OCI-LY7 (cell line): ENCODE data around the gene CATSPER4. TPM values are rescaled to one million over a fixed set of nuclear protein-coding genes. Genes with fewer than 3 reads are reported as not detected.
A peak's percentile ranks its signal among the peaks of the same experiment; 100 is the strongest.

Experiments used
- BruUV-seq: library from RNA; stranded (reverse); fragments of 400-500 nt; replicated peaks from 2 replicates; lab custom pipeline; 2021; lab: Mats Ljungman, UMichigan
- CTCF ChIA-PET: fragments of 300-600 bp; sonication (Branson Sonifier 250); formaldehyde crosslinking; loops from one replicate; lab custom pipeline; 2022; ENCODE audit warnings: antibody characterized with exemption; ENCODE audit not compliant: unreplicated experiment; lab: Charles Lee
- POLR2A ChIA-PET: fragments of 300-600 bp; sonication (Branson Sonifier 250); formaldehyde crosslinking; loops from one replicate; lab custom pipeline; 2022; ENCODE audit warnings: antibody characterized with exemption; lab: Charles Lee
- DNase-seq: peaks from one replicate; pipeline ENCODE4 v3.0.0-alpha.2; 2015; ENCODE audit warnings: low spot score
- H2AFZ ChIP-seq: fragments of 200-600 bp; sonication (generic), shearing (Covaris generic); 2 replicates; pipeline ENCODE4 v1.6.1; 2014; ENCODE audit warnings: mild to moderate bottlenecking, antibody characterized with exemption, low read length, moderate library complexity
- H3K27ac ChIP-seq: fragments of 200-600 bp; sonication (generic); 2 replicates; pipeline ENCODE4 v1.5.1; 2014; ENCODE audit warnings: mixed run types, low read depth, mild to moderate bottlenecking, moderate library complexity, low read length, inconsistent platforms; ENCODE audit not compliant: poor library complexity, severe bottlenecking
- H3K36me3 ChIP-seq: fragments of 200-600 bp; sonication (generic); 2 replicates; pipeline ENCODE4 v1.6.1; 2014; ENCODE audit warnings: mild to moderate bottlenecking, antibody characterized with exemption, low read length, moderate library complexity, mixed read lengths; ENCODE audit not compliant: insufficient read depth
- H3K4me1 ChIP-seq: fragments of 200-600 bp; sonication (generic); 2 replicates; pipeline ENCODE4 v1.5.1; 2014; ENCODE audit warnings: mild to moderate bottlenecking, low read length; ENCODE audit not compliant: insufficient read depth, poor library complexity, severe bottlenecking
- H3K4me2 ChIP-seq: fragments of 200-600 bp; sonication (generic); 2 replicates; pipeline ENCODE4 v1.6.1; 2014; ENCODE audit warnings: mild to moderate bottlenecking, low read length
- H3K4me3 ChIP-seq: fragments of 200-600 bp; sonication (generic); 2 replicates; pipeline ENCODE4 v1.5.1; 2014; ENCODE audit warnings: mild to moderate bottlenecking, low read depth, low read length; ENCODE audit not compliant: poor library complexity, severe bottlenecking
- H3K79me2 ChIP-seq: fragments of 200-600 bp; sonication (generic); 2 replicates; pipeline ENCODE4 v1.6.1; 2016; ENCODE audit warnings: low read depth, mild to moderate bottlenecking, low read length, moderate library complexity, mixed read lengths; ENCODE audit not compliant: insufficient read depth
- H3K9me2 ChIP-seq: fragments of 200-600 bp; sonication (generic); 2 replicates; pipeline ENCODE4 v1.6.1; 2016; ENCODE audit warnings: mild to moderate bottlenecking, low read length, mixed read lengths; ENCODE audit not compliant: insufficient read depth
- H3K9me3 ChIP-seq: fragments of 200-600 bp; sonication (generic); 2 replicates; pipeline ENCODE4 v1.6.1; 2014; ENCODE audit warnings: mild to moderate bottlenecking, mixed run types, low read length, mixed read lengths
- H4K20me1 ChIP-seq: fragments of 200-600 bp; sonication (generic); 2 replicates; pipeline ENCODE4 v1.6.1; 2014; ENCODE audit warnings: mild to moderate bottlenecking, antibody characterized with exemption, low read length, moderate library complexity, mixed read lengths; ENCODE audit not compliant: insufficient read depth
- CTCF ChIP-seq: fragments of 200-600 bp; sonication (generic); conservative IDR thresholded peaks from 2 replicates; pipeline ENCODE4 v1.5.1; 2014; ENCODE audit warnings: mild to moderate bottlenecking, antibody characterized with exemption, low read length, moderate library complexity, mixed read lengths
- EZH2phosphoT487 ChIP-seq: fragments of 200-600 bp; sonication (generic); IDR thresholded peaks from 2 replicates; pipeline ENCODE4 v1.6.1; 2018; ENCODE audit warnings: low read depth, borderline replicate concordance, mild to moderate bottlenecking, mixed run types, antibody characterized with exemption, low read length, moderate library complexity, mixed read lengths
- intact Hi-C: fragments of 100-400 bp; cut with micrococcal nuclease; formaldehyde crosslinking; loops from one replicate; pipeline ENCODE4 v1.10.0; 2022; ENCODE audit not compliant: unreplicated experiment
- total RNA-seq, 2 experiments: library from RNA; depleted of rRNA in 1 of 2; stranded (reverse); fragments of >200 nt in 1 of 2; shearing (Covaris generic) in 1 of 2; gene quantifications; 2 replicates each; pipeline ENCODE4 v1.2.3, GENCODE V29; 2014 to 2022

CATSPER4 gene
- total RNA-seq, 2 experiments from 2014 or later: not detected

- H3K4me2 ChIP-seq: peak overlapping the region; percentile 52
- H3K4me3 ChIP-seq: peak overlapping the region; percentile 47
- no peak overlapping the region for H3K27ac ChIP-seq
- H2AFZ ChIP-seq: peak overlapping the region; percentile 29; the same call in 1 of the 2 replicates
- intact Hi-C loops: no loop called here
- peak; percentile 40 for DNase-seq
- POLR2A ChIA-PET: interaction anchor here (0.6 kb wide), 1 partner anchor 243 kb away, joined by 3 read pairs; no protein-coding TSS in a partner anchor
- H3K9me2 ChIP-seq: no peaks in the 10 kb centered on the region
- no TSS peak for BruUV-seq
- TF ChIP-seq CTCF (peak; percentile 75), EZH2phosphoT487 (no peak)
- H3K79me2 ChIP-seq: no peaks in the 10 kb centered on the region
- H4K20me1 ChIP-seq: no peaks in the 10 kb centered on the region
- H3K4me1 ChIP-seq: no peaks in the 10 kb centered on the region
- no peaks in the 10 kb centered on the region for H3K9me3 ChIP-seq
- no peaks in the 10 kb centered on the region for H3K36me3 ChIP-seq
- CTCF ChIA-PET: no interaction called here
Observed at GRCh38 chr1:26164036-26164860, 26.2 kb upstream of the CATSPER4 start.

- POLR2A ChIA-PET: no interaction called here
- H3K4me1 ChIP-seq: no peaks in the 10 kb centered on the region
- H3K36me3 ChIP-seq: no peaks in the 10 kb centered on the region
- no TSS peak for BruUV-seq
- H3K4me2 ChIP-seq: no peak overlapping the region
- H3K4me3 ChIP-seq: no peak overlapping the region
- H3K79me2 ChIP-seq: peaks cover 3% of the 10 kb centered on the region; the same call in 1 of the 2 replicates
- no peaks in the 10 kb centered on the region for H3K9me2 ChIP-seq
- no peak overlapping the region for H3K27ac ChIP-seq
- TF ChIP-seq EZH2phosphoT487 (no peak), CTCF (no peak)
- CTCF ChIA-PET: no interaction called here
- H4K20me1 ChIP-seq: no peaks in the 10 kb centered on the region
- intact Hi-C loops: no loop called here
- H2AFZ ChIP-seq: no peak overlapping the region
- H3K9me3 ChIP-seq: no peaks in the 10 kb centered on the region
- DNase-seq: no peak
Observed at GRCh38 chr1:26164861-26165842, 25.2 kb upstream of the CATSPER4 start.
